HCT116 (cell line): ENCODE results near the gene SNED1. TPM values are rescaled to one million over a fixed set of nuclear protein-coding genes. Genes with fewer than 3 reads are reported as not detected.

ENCODE experiments used
- ATAC-seq: fragments of 200-7000 bp; cut with Tn5 transposase; 2 replicates; pipeline ENCODE4 v1.9.1; 2020; ENCODE audit warnings: mild to moderate bottlenecking, moderate library complexity
- BruUV-seq: library from RNA; stranded (reverse); fragments of 400-500 nt; replicated peaks from 2 replicates; lab custom pipeline; 2021; lab: Mats Ljungman, UMichigan
- CTCF ChIA-PET: fragments of 300-600 bp; sonication (Branson Sonifier 250); formaldehyde crosslinking; loops from one replicate; lab custom pipeline; 2021; ENCODE audit warnings: antibody characterized with exemption; lab: Charles Lee
- POLR2A ChIA-PET: fragments of 300-600, 350-600 bp; sonication (Branson Sonifier 250); formaldehyde crosslinking; loops from one replicate; lab custom pipeline; 2021; ENCODE audit warnings: antibody characterized with exemption; lab: Charles Lee
- RAD21 ChIA-PET, 2 experiments: fragments of 300-600 bp; sonication (Branson Sonifier 250); formaldehyde crosslinking; loops; one replicate each; lab custom pipeline; 2023; ENCODE audit warnings: low total read pairs in 2 of 2; ENCODE audit not compliant: uncharacterized antibody in 2 of 2, unreplicated experiment in 2 of 2, low non-redundant PET in 1 of 2; lab: Charles Lee
- DNase-seq: peaks from one replicate; pipeline ENCODE4 v3.0.0-alpha.2; 2010; ENCODE audit warnings: low read depth, low spot score
- H2AFZ ChIP-seq: fragments of 200-600 bp; shearing (Covaris generic), sonication (generic); 2 replicates; pipeline ENCODE4 v1.6.1; 2017; ENCODE audit warnings: low read depth, mixed run types, mixed read lengths, antibody characterized with exemption, low read length; ENCODE audit not compliant: poor library complexity, severe bottlenecking
- H3K27ac ChIP-seq: 2 replicates; pipeline ENCODE4 v1.5.1; 2012; ENCODE audit warnings: low read depth, low read length
- H3K27me3 ChIP-seq: fragments of 200-600 bp; sonication (generic); 2 replicates; pipeline ENCODE4 v1.6.1; 2016; ENCODE audit warnings: mixed run types, low read length, mixed read lengths; ENCODE audit not compliant: insufficient read depth
- H3K36me3 ChIP-seq, 2 experiments: fragments of 200-500 bp in 1 of 2; fragments of 200-600 bp in 1 of 2; sonication (Bioruptor generic) in 1 of 2; sonication (generic) in 1 of 2; 2 replicates each; pipeline versions ENCODE4 v1.5.1 to v1.6.1; 2014 to 2016; ENCODE audit warnings: low read length in 2 of 2, inconsistent platforms in 1 of 2, mixed read lengths in 1 of 2, mixed run types in 1 of 2; ENCODE audit not compliant: insufficient read depth in 2 of 2, control insufficient read depth in 1 of 2
- H3K4me1 ChIP-seq, 2 experiments: fragments of 200-600 bp in 1 of 2; sonication (generic) in 1 of 2; 2 replicates each; pipeline versions ENCODE4 v1.5.1 to v1.6.1; 2012 to 2017; ENCODE audit warnings: low read length in 2 of 2, inconsistent platforms in 1 of 2, mild to moderate bottlenecking in 1 of 2, mixed read lengths in 1 of 2, mixed run types in 1 of 2, moderate library complexity in 1 of 2; ENCODE audit not compliant: insufficient read depth in 2 of 2, control insufficient read depth in 1 of 2
- H3K4me2 ChIP-seq: fragments of 200-600 bp; sonication (generic); 2 replicates; pipeline ENCODE4 v1.6.1; 2017; ENCODE audit warnings: mixed run types, low read length, mixed read lengths
- H3K4me3 ChIP-seq, 2 experiments: fragments of 200-600 bp in 1 of 2; sonication (generic) in 1 of 2; replicated peaks in 1 of 2; 2 replicates each; pipeline ENCODE4 v1.5.1; 2011 to 2016; ENCODE audit warnings: low read length in 2 of 2, control low read depth in 1 of 2, low read depth in 1 of 2, mild to moderate bottlenecking in 1 of 2, mixed read lengths in 1 of 2, mixed run types in 1 of 2
- H3K79me2 ChIP-seq: fragments of 200-600 bp; sonication (generic); 2 replicates; pipeline ENCODE4 v1.6.1; 2017; ENCODE audit warnings: mild to moderate bottlenecking, mixed run types, low read length, moderate library complexity, mixed read lengths; ENCODE audit not compliant: insufficient read depth
- H3K9ac ChIP-seq: fragments of 200-600 bp; sonication (generic); 2 replicates; pipeline ENCODE4 v1.6.1; 2016; ENCODE audit warnings: low read length, mixed read lengths
- H3K9me2 ChIP-seq: fragments of 200-600 bp; sonication (generic), shearing (Covaris generic); 2 replicates; pipeline ENCODE4 v1.6.1; 2017; ENCODE audit warnings: mixed run types, mild to moderate bottlenecking, moderate library complexity; ENCODE audit not compliant: insufficient read depth
- H3K9me3 ChIP-seq, 2 experiments: fragments of 200-500 bp in 1 of 2; fragments of 200-600 bp in 1 of 2; sonication (Bioruptor generic) in 1 of 2; sonication (generic) in 1 of 2; 2 replicates each; pipeline ENCODE4 v1.6.1; 2014 to 2017; ENCODE audit warnings: low read length in 2 of 2, mixed read lengths in 2 of 2, inconsistent platforms in 1 of 2, low read depth in 1 of 2, mild to moderate bottlenecking in 1 of 2, mixed run types in 1 of 2, moderate library complexity in 1 of 2; ENCODE audit not compliant: control insufficient read depth in 1 of 2, insufficient read depth in 1 of 2
- H4K20me1 ChIP-seq: fragments of 200-600 bp; sonication (generic), shearing (Covaris generic); 2 replicates; pipeline ENCODE4 v1.6.1; 2017; ENCODE audit warnings: mixed run types, mild to moderate bottlenecking, moderate library complexity; ENCODE audit not compliant: insufficient read depth
- CEBPB ChIP-seq: IDR thresholded peaks from 2 replicates; pipeline ENCODE4 v1.6.1; 2012; ENCODE audit warnings: low read depth
- FOSL1 ChIP-seq: IDR thresholded peaks from 2 replicates; pipeline ENCODE4 v1.6.1; 2012; ENCODE audit warnings: low read depth
- intact Hi-C: fragments of 100-400 bp; cut with micrococcal nuclease; formaldehyde crosslinking; loops from 2 replicates; pipeline ENCODE4 v1.10.0; 2022
- total RNA-seq: library from RNA; stranded (reverse); gene quantifications from one replicate; pipeline ENCODE4 v1.2.1, GENCODE V29; 2021; ENCODE audit not compliant: unreplicated experiment
- TF ChIP-seq, protein P1 (sequence below), 3 experiments: fragments of 200-600 bp in 1 of 3; sonication (generic) in 1 of 3; IDR thresholded peaks in 2 of 3; conservative IDR thresholded peaks in 1 of 3; 2 replicates each; pipeline ENCODE4 v1.5.1; 2012 to 2017; ENCODE audit warnings: low read depth in 2 of 3, low read length in 2 of 3, antibody characterized with exemption in 1 of 3, borderline replicate concordance in 1 of 3, control low read depth in 1 of 3, mild to moderate bottlenecking in 1 of 3, mixed read lengths in 1 of 3, mixed run types in 1 of 3, moderate library complexity in 1 of 3; ENCODE audit not compliant: insufficient read depth in 1 of 3
- TF ChIP-seq, protein P2 (sequence below): IDR thresholded peaks from 2 replicates; pipeline ENCODE4 v1.6.1; 2011; ENCODE audit warnings: mild to moderate bottlenecking, low read length, moderate library complexity; ENCODE audit not compliant: insufficient replicate concordance; ENCODE audit errors: extremely low read depth
- TF ChIP-seq, protein P3 (sequence below): IDR thresholded peaks from 2 replicates; pipeline ENCODE4 v1.6.1; 2012

The SNED1 gene
- total RNA-seq, 1 experiment from 2014 or later: 9.6 TPM

DNA sequence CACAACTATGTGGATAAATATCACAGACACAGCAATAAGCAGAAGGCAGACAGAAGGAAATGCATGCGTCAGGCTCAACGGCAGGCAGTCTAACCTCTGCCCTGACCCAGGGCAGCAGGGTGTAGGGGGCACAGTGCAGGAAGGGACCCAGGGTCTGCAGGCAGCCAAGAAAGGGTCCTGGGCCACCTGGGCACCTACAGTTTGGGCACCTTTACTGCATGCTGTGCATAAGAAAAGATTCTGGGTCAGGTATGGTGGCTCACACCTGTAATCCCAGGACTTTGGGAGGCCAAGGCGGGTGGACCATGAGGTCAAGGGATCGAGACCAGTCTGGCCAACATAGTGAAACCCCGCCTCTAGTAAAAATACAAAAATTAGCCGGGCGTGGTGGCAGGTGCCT is 133.1 kb downstream of the SNED1 start:
- DNase-seq (no peak), ATAC-seq (no peak)
- RAD21 ChIA-PET: no interaction called here
- Histone ChIP-seq H3K9ac (no peak overlapping the region), H2AFZ (no peak overlapping the region), H3K79me2 (no peaks in the 10 kb centered on the region), H3K4me2 (no peak overlapping the region), H3K4me3 (no peak overlapping the region), H3K9me2 (no peaks in the 10 kb centered on the region), H4K20me1 (no peaks in the 10 kb centered on the region), H3K27ac (no peak overlapping the region), H3K4me1 (no peaks in the 10 kb centered on the region), H3K9me3 (no peaks in the 10 kb centered on the region), H3K36me3 (peaks cover 2 to 3% of the 10 kb centered on the region in 2 experiments; a peak in 3 of 4 replicates), H3K27me3 (no peaks in the 10 kb centered on the region)
- BruUV-seq: no TSS peak
- TF ChIP-seq, protein P1, sequence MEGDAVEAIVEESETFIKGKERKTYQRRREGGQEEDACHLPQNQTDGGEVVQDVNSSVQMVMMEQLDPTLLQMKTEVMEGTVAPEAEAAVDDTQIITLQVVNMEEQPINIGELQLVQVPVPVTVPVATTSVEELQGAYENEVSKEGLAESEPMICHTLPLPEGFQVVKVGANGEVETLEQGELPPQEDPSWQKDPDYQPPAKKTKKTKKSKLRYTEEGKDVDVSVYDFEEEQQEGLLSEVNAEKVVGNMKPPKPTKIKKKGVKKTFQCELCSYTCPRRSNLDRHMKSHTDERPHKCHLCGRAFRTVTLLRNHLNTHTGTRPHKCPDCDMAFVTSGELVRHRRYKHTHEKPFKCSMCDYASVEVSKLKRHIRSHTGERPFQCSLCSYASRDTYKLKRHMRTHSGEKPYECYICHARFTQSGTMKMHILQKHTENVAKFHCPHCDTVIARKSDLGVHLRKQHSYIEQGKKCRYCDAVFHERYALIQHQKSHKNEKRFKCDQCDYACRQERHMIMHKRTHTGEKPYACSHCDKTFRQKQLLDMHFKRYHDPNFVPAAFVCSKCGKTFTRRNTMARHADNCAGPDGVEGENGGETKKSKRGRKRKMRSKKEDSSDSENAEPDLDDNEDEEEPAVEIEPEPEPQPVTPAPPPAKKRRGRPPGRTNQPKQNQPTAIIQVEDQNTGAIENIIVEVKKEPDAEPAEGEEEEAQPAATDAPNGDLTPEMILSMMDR (IDR thresholded peaks at IDR 0.05 in 2 of 3, conservative IDR thresholded peaks at IDR 0.05 in 1 of 3; ENCODE audit: borderline replicate concordance in 1 of 3, insufficient read depth in 1 of 3, low read depth in 2 of 3, low read length in 2 of 3): no peak
- TF ChIP-seq, protein P2, sequence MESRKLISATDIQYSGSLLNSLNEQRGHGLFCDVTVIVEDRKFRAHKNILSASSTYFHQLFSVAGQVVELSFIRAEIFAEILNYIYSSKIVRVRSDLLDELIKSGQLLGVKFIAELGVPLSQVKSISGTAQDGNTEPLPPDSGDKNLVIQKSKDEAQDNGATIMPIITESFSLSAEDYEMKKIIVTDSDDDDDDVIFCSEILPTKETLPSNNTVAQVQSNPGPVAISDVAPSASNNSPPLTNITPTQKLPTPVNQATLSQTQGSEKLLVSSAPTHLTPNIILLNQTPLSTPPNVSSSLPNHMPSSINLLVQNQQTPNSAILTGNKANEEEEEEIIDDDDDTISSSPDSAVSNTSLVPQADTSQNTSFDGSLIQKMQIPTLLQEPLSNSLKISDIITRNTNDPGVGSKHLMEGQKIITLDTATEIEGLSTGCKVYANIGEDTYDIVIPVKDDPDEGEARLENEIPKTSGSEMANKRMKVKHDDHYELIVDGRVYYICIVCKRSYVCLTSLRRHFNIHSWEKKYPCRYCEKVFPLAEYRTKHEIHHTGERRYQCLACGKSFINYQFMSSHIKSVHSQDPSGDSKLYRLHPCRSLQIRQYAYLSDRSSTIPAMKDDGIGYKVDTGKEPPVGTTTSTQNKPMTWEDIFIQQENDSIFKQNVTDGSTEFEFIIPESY: no peak
- TF ChIP-seq CEBPB: no peak
- TF ChIP-seq, protein P3, sequence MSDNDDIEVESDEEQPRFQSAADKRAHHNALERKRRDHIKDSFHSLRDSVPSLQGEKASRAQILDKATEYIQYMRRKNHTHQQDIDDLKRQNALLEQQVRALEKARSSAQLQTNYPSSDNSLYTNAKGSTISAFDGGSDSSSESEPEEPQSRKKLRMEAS: no peak
- no peak for TF ChIP-seq FOSL1
- intact Hi-C loops: no loop called here
- CTCF ChIA-PET: no interaction called here
- POLR2A ChIA-PET: no interaction called here
